ENCODE measurements around the gene PAQR8. TPM values are rescaled to one million over a fixed set of nuclear protein-coding genes. Genes with fewer than 3 reads are reported as not detected.

The PAQR8 gene
- total and polyA plus RNA-seq, 2 of the 13 experiments (the other 11 are each of a cell fraction or from before 2014, with no cell fraction given): 37.7 to 50.7 TPM

DNA sequence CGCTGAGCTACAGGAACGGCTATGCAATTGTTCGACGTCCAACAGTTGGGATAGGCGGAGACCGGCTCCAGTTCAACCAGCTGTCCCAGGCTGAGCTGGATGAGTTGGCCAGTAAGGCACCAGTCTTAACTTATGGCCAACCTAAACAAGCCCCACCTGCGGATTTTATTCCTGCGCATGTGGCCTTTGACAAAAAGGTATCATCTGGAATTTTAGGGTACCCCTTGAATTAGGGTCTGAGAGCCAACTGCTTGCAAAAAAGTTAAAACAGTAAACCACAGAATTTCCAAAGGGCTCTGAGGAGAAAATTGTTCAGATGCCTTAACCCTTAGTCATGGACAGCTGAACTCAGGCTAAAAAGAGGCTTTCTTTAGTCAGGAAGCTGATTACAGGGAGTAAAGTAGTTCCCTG, 62.0 kb downstream of the PAQR8 start:
- Histone ChIP-seq H3K27ac (ENCODE audit: extremely low read length, insufficient read depth, low read length) (no peak overlapping the region), H3K9ac (ENCODE audit: insufficient read depth, low read depth, low read length) (no peak overlapping the region), H3K27me3 (ENCODE audit: control insufficient read depth in 1 of 2, insufficient read depth in 2 of 2, low read length in 2 of 2) (peaks cover 0 to 4% of the 10 kb centered on the region in 2 experiments; a peak in 1 of 5 replicates), H3K36me3 (replicated peaks in 1 of 2; ENCODE audit: control insufficient read depth in 1 of 2, insufficient read depth in 2 of 2, low read length in 2 of 2) (no peaks in the 10 kb centered on the region; a peak in 1 of 5 replicates), H3K4me1 (ENCODE audit: insufficient read depth, low read length) (peaks cover 44% of the 10 kb centered on the region), H3K4me3 (replicated peaks in 1 of 3; ENCODE audit: insufficient read depth in 1 of 3, low read depth in 2 of 3, low read length in 3 of 3) (no peak overlapping the region), H4K20me1 (ENCODE audit: insufficient read depth, low read length) (no peaks in the 10 kb centered on the region), H2AFZ (ENCODE audit: low read length) (no peak overlapping the region), H3K4me2 (ENCODE audit: low read depth, low read length) (no peak overlapping the region), H3K79me2 (ENCODE audit: insufficient read depth, low read length) (peaks cover 4% of the 10 kb centered on the region), H3K9me3 (ENCODE audit: low read length) (no peaks in the 10 kb centered on the region)
- ATAC-seq (no peak), DNase-seq (ENCODE audit: low spot score) (peak; percentile 54), FAIRE-seq (no peak)
- in situ Hi-C loops (cut with HindIII; ENCODE audit: extremely low pct_ligation_motif_present, low pct_unique_long_range_greater_than_20kb) (no loop called here), intact Hi-C loops (cut with micrococcal nuclease; ENCODE audit: unreplicated experiment) (loop anchor here (5.0 kb wide), 1 partner anchor 78 kb away; no protein-coding TSS in a partner anchor)
- ChIA-PET CTCF (ENCODE audit: low intra/inter-chr PET ratio, low total read pairs) (no interaction called here), POLR2A (interaction anchor here (0.9 to 2.6 kb wide), 4 partner anchors 100 to 174 kb away, joined by 3 to 8 read pairs (median 6); no protein-coding TSS in a partner anchor)
- BruUV-seq (replicated peaks): no TSS peak
- 77% methylated on average over 8 of the region's 8 CpGs for WGBS (ENCODE audit: low lambda C conversion rate)
- TF ChIP-seq, protein P1, sequence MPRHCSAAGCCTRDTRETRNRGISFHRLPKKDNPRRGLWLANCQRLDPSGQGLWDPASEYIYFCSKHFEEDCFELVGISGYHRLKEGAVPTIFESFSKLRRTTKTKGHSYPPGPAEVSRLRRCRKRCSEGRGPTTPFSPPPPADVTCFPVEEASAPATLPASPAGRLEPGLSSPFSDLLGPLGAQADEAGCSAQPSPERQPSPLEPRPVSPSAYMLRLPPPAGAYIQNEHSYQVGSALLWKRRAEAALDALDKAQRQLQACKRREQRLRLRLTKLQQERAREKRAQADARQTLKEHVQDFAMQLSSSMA (CRISPR knock-in tag; IDR thresholded peaks at IDR 0.05): no peak
- no peak for TF ChIP-seq RAD21 (CRISPR knock-in tag; IDR thresholded peaks at IDR 0.05)
- no peak for TF ChIP-seq CBX1 (IDR thresholded peaks at IDR 0.05; ENCODE audit: low read depth)
- TF ChIP-seq ZMYM4 (CRISPR knock-in tag; IDR thresholded peaks at IDR 0.05): no peak
- no peak for TF ChIP-seq IRF2 (CRISPR knock-in tag; IDR thresholded peaks at IDR 0.05)
- TF ChIP-seq, protein P2, sequence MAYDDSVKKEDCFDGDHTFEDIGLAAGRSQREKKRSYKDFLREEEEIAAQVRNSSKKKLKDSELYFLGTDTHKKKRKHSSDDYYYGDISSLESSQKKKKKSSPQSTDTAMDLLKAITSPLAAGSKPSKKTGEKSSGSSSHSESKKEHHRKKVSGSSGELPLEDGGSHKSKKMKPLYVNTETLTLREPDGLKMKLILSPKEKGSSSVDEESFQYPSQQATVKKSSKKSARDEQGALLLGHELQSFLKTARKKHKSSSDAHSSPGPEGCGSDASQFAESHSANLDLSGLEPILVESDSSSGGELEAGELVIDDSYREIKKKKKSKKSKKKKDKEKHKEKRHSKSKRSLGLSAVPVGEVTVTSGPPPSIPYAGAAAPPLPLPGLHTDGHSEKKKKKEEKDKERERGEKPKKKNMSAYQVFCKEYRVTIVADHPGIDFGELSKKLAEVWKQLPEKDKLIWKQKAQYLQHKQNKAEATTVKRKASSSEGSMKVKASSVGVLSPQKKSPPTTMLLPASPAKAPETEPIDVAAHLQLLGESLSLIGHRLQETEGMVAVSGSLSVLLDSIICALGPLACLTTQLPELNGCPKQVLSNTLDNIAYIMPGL (CRISPR knock-in tag; IDR thresholded peaks at IDR 0.05; ENCODE audit: borderline replicate concordance in 1 of 2, low read depth in 1 of 2): no peak
- TF ChIP-seq RFX3 (CRISPR knock-in tag; IDR thresholded peaks at IDR 0.05): no peak
- TF ChIP-seq, protein P3, sequence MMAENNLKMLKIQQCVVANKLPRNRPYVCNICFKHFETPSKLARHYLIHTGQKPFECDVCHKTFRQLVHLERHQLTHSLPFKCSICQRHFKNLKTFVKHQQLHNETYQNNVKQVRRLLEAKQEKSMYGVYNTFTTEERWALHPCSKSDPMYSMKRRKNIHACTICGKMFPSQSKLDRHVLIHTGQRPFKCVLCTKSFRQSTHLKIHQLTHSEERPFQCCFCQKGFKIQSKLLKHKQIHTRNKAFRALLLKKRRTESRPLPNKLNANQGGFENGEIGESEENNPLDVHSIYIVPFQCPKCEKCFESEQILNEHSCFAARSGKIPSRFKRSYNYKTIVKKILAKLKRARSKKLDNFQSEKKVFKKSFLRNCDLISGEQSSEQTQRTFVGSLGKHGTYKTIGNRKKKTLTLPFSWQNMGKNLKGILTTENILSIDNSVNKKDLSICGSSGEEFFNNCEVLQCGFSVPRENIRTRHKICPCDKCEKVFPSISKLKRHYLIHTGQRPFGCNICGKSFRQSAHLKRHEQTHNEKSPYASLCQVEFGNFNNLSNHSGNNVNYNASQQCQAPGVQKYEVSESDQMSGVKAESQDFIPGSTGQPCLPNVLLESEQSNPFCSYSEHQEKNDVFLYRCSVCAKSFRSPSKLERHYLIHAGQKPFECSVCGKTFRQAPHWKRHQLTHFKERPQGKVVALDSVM (CRISPR knock-in tag; IDR thresholded peaks at IDR 0.05): no peak
- no peak for TF ChIP-seq ZNF354B (CRISPR knock-in tag; IDR thresholded peaks at IDR 0.05)
- TF ChIP-seq MYC (CRISPR knock-in tag; IDR thresholded peaks at IDR 0.05; ENCODE audit: borderline replicate concordance): no peak
- TF ChIP-seq, protein P4, sequence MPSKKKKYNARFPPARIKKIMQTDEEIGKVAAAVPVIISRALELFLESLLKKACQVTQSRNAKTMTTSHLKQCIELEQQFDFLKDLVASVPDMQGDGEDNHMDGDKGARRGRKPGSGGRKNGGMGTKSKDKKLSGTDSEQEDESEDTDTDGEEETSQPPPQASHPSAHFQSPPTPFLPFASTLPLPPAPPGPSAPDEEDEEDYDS (CRISPR knock-in tag; IDR thresholded peaks at IDR 0.05): no peak
- TF ChIP-seq NFIC (IDR thresholded peaks at IDR 0.05; ENCODE audit: low read length): no peak
- no peak for TF ChIP-seq ZSCAN22 (CRISPR knock-in tag; IDR thresholded peaks at IDR 0.05)
- TF ChIP-seq, protein P5, sequence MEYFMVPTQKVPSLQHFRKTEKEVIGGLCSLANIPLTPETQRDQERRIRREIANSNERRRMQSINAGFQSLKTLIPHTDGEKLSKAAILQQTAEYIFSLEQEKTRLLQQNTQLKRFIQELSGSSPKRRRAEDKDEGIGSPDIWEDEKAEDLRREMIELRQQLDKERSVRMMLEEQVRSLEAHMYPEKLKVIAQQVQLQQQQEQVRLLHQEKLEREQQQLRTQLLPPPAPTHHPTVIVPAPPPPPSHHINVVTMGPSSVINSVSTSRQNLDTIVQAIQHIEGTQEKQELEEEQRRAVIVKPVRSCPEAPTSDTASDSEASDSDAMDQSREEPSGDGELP (IDR thresholded peaks at IDR 0.05; ENCODE audit: borderline replicate concordance, low read depth): peak; percentile 32; the same call in 1 of the 2 replicates
- no peak for TF ChIP-seq ZNF782 (CRISPR knock-in tag; IDR thresholded peaks at IDR 0.05; ENCODE audit: borderline replicate concordance)
- no peak for TF ChIP-seq ZNF775 (CRISPR knock-in tag; IDR thresholded peaks at IDR 0.05; ENCODE audit: borderline replicate concordance)
- TF ChIP-seq DNMT1 (CRISPR knock-in tag; IDR thresholded peaks at IDR 0.05): no peak
- no peak for TF ChIP-seq KLF12 (CRISPR knock-in tag; IDR thresholded peaks at IDR 0.05; ENCODE audit: borderline replicate concordance)
- no peak for TF ChIP-seq ZNF143 (CRISPR knock-in tag; IDR thresholded peaks at IDR 0.05)
- TF ChIP-seq ZNF772 (CRISPR knock-in tag; IDR thresholded peaks at IDR 0.05): no peak
